Esophagus squamous epithelium (tissue), 4 donors: Measurements from ENCODE around the gene GATA5.

ENCODE experiments used
- CTCF ChIP-seq, 6 experiments: fragments of 450-650 bp in 4 of 6; fragments of 200-600 bp in 2 of 6; sonication (generic) in 2 of 6; IDR thresholded peaks; one replicate each; pipeline ENCODE4 v1.5.1; 2016 to 2019; ENCODE audit warnings: antibody characterized with exemption in 6 of 6, mild to moderate bottlenecking in 4 of 6, moderate library complexity in 4 of 6
- POLR2A ChIP-seq, 4 donors: fragments of 450-650 bp; IDR thresholded peaks; one replicate each; pipeline ENCODE4 v1.6.1; 2017; ENCODE audit warnings: antibody characterized with exemption in 4 of 4, mild to moderate bottlenecking in 4 of 4, moderate library complexity in 3 of 4

GRCh38 chr20:62493886-62494285 is 18.1 kb upstream of the GATA5 start:
- TF ChIP-seq CTCF (IDR thresholded peaks at IDR 0.05) (no peak), POLR2A (IDR thresholded peaks at IDR 0.05) (no peak)
